Naive thymus-derived CD4-positive, alpha-beta T cell (primary cell): ENCODE measurements around the gene PIM3. TPM values are rescaled to one million over a fixed set of nuclear protein-coding genes. Genes with fewer than 3 reads are reported as not detected.

ENCODE experiments used
- ATAC-seq: fragments of 150-1000 bp; cut with Tn5 transposase; 2 replicates; pipeline ENCODE4 v1.10.0; 2021; ENCODE audit warnings: mild to moderate bottlenecking, moderate library complexity
- CTCF ChIA-PET: fragments of 350-600 bp; sonication (Branson Sonifier 250); formaldehyde crosslinking; loops from one replicate; lab custom pipeline; 2021; ENCODE audit warnings: antibody characterized with exemption; lab: Charles Lee
- POLR2A ChIA-PET: fragments of 350-600 bp; sonication (Branson Sonifier 250); formaldehyde crosslinking; loops from one replicate; lab custom pipeline; 2021; ENCODE audit warnings: antibody characterized with exemption, inconsistent platforms; lab: Charles Lee
- DNase-seq, 9 donors: peaks; one replicate each; pipeline versions ENCODE4 v3.0.0 to v3.0.0-alpha.2; 2020 to 2022; ENCODE audit warnings: mixed read lengths in 1 of 9
- H3K27ac ChIP-seq: one replicate; pipeline ENCODE4 v1.7.0; 2013; ENCODE audit warnings: mild to moderate bottlenecking, low read depth, low read length, moderate library complexity
- H3K27me3 ChIP-seq, 2 donors: one replicate each; pipeline ENCODE4 v1.7.0; 2013; ENCODE audit warnings: low read length in 2 of 2, mild to moderate bottlenecking in 2 of 2, moderate library complexity in 2 of 2; ENCODE audit not compliant: control insufficient read depth in 2 of 2, insufficient read depth in 2 of 2
- H3K36me3 ChIP-seq, 3 experiments: 1 replicate in 2 of 3; 2 replicates in 1 of 3; pipeline ENCODE4 v1.7.0; 2013; ENCODE audit warnings: low read length in 3 of 3, mild to moderate bottlenecking in 3 of 3, moderate library complexity in 1 of 3; ENCODE audit not compliant: insufficient read depth in 3 of 3, control insufficient read depth in 2 of 3
- H3K4me1 ChIP-seq, 2 donors: one replicate each; pipeline ENCODE4 v1.7.0; 2013; ENCODE audit warnings: low read length in 2 of 2, mild to moderate bottlenecking in 2 of 2, moderate library complexity in 1 of 2; ENCODE audit not compliant: control insufficient read depth in 2 of 2, insufficient read depth in 2 of 2
- H3K4me3 ChIP-seq: 2 replicates; pipeline ENCODE4 v1.7.0; 2013; ENCODE audit warnings: mild to moderate bottlenecking, low read length
- H3K9me3 ChIP-seq, 3 experiments: 1 replicate in 2 of 3; 2 replicates in 1 of 3; pipeline ENCODE4 v1.7.0; 2013; ENCODE audit warnings: low read length in 3 of 3; ENCODE audit not compliant: control insufficient read depth in 2 of 3
- H3K27ac Mint-ChIP-seq, 9 donors: one replicate each; pipeline ENCODE4 v1.8.0; 2020 to 2022; ENCODE audit warnings: mixed read lengths in 9 of 9, mild to moderate bottlenecking in 8 of 9, moderate library complexity in 5 of 9, inconsistent platforms in 2 of 9
- H3K27me3 Mint-ChIP-seq, 5 donors: one replicate each; pipeline ENCODE4 v1.8.0; 2021 to 2022; ENCODE audit warnings: mixed read lengths in 5 of 5, mild to moderate bottlenecking in 1 of 5
- H3K36me3 Mint-ChIP-seq, 5 donors: one replicate each; pipeline ENCODE4 v1.8.0; 2020 to 2022; ENCODE audit warnings: mixed read lengths in 5 of 5, mild to moderate bottlenecking in 3 of 5, inconsistent platforms in 1 of 5
- H3K4me1 Mint-ChIP-seq, 7 donors: one replicate each; pipeline ENCODE4 v1.8.0; 2020 to 2022; ENCODE audit warnings: mixed read lengths in 7 of 7, mild to moderate bottlenecking in 3 of 7, inconsistent platforms in 1 of 7
- H3K4me3 Mint-ChIP-seq, 10 donors: one replicate each; pipeline ENCODE4 v1.8.0; 2020 to 2022; ENCODE audit warnings: mild to moderate bottlenecking in 10 of 10, mixed read lengths in 10 of 10, moderate library complexity in 6 of 10, inconsistent platforms in 2 of 10
- H3K9me3 Mint-ChIP-seq, 11 donors: one replicate each; pipeline ENCODE4 v1.8.0; 2020 to 2022; ENCODE audit warnings: mixed read lengths in 11 of 11, mild to moderate bottlenecking in 4 of 11, inconsistent platforms in 1 of 11, moderate library complexity in 1 of 11
- intact Hi-C, 2 donors: fragments of 100-400 bp; cut with micrococcal nuclease; formaldehyde crosslinking; loops; one replicate each; pipeline ENCODE4 v1.15.1; 2023
- polyA plus RNA-seq, 2 donors: library from polyadenylated mRNA; unstranded; fragments of 300-500 nt; fragmentation: Illumina TruSeq; gene quantifications; one replicate each; pipeline ENCODE4 v1.2.3, GENCODE V29; 2021
- total RNA-seq, 6 experiments: library from RNA in 5 of 6; stranded (reverse) in 5 of 6; gene quantifications; 1 replicate in 5 of 6; 2 replicates in 1 of 6; pipeline ENCODE4 v1.2.3 and lab custom pipeline; 2021 to 2026

PIM3 gene
- total and polyA plus RNA-seq, 7 experiments from 2014 or later = 21.3 to 164 (median 54.6) TPM

DNA sequence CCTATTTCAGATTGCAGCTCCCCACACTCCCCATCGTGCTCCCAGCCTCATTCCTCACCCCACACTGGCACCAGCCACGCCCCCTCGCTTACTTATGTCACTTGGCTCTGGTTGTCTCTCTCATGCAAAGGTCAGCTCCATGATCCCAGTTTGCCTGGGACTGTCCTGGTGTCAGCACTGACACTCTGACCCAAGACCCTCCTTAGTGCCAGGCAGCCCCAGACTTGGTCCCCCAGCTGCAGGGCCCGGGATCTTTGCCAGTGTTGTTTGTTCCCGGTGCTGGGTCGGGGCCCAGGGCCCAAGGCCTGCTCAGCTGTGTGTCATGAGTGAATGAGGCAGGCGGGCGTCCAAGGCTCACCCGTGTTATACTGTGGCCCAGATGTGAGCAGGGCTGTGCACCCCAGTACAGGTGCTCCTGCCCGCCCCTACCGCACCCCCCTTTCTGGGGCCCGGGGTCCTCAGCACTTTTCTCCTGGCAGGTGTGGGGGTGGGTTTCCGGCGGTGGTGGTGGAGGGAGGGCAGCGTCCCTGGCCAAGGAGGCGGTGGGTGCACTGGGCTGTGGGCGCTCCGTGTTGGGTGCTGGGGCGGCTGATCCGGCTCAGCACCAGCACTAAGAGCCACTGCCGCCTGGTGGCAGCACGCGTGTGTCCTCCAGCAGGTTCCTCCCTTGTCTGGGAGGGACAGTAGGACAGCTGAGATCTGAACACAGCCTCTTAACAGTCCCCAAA is 32.5 kb downstream of the PIM3 start:
- Mint-ChIP-seq H3K9me3 (peaks cover 0 to 28% (median 11%) of the 10 kb centered on the region in 11 donors), H3K27ac (peak overlapping the region in 3 of 9 donors; percentile 11 to 63 (median 50)), H3K4me3 (peak overlapping the region in 4 of 10 donors; percentile 32 to 49 (median 37)), H3K4me1 (peaks cover 3 to 12% (median 6%) of the 10 kb centered on the region in 7 donors), H3K27me3 (peaks cover 0 to 14% (median 0%) of the 10 kb centered on the region in 5 donors), H3K36me3 (peaks cover 3 to 11% (median 5%) of the 10 kb centered on the region in 5 donors)
- peaks cover 0 to 13% (median 0%) of the 10 kb centered on the region in 3 experiments for H3K9me3 ChIP-seq
- CTCF ChIA-PET = interaction anchor here (0.8 to 2.1 kb wide), 6 partner anchors 26 to 66 kb away, joined by 3 to 8 read pairs (median 4); no protein-coding TSS in a partner anchor
- POLR2A ChIA-PET = interaction anchor here (1.6 kb wide), 1 partner anchor 56 kb away, joined by 4 read pairs; no protein-coding TSS in a partner anchor
- H3K27ac ChIP-seq = no peak overlapping the region
- no peak overlapping the region for H3K4me3 ChIP-seq
- peak in 7 of 9 donors; percentile 46 to 69 (median 53) for DNase-seq
- H3K27me3 ChIP-seq = no peaks in the 10 kb centered on the region
- intact Hi-C loops = loop anchor here (1.0 to 10.0 kb wide), 6 partner anchors 22 to 226 kb away; partner anchors contain the start of gene PANX2 (in 1 of the 2)
- no peaks in the 10 kb centered on the region for H3K36me3 ChIP-seq
- peak; percentile 93 for ATAC-seq
- peaks cover 6 to 8% of the 10 kb centered on the region in 2 donors for H3K4me1 ChIP-seq

DNA sequence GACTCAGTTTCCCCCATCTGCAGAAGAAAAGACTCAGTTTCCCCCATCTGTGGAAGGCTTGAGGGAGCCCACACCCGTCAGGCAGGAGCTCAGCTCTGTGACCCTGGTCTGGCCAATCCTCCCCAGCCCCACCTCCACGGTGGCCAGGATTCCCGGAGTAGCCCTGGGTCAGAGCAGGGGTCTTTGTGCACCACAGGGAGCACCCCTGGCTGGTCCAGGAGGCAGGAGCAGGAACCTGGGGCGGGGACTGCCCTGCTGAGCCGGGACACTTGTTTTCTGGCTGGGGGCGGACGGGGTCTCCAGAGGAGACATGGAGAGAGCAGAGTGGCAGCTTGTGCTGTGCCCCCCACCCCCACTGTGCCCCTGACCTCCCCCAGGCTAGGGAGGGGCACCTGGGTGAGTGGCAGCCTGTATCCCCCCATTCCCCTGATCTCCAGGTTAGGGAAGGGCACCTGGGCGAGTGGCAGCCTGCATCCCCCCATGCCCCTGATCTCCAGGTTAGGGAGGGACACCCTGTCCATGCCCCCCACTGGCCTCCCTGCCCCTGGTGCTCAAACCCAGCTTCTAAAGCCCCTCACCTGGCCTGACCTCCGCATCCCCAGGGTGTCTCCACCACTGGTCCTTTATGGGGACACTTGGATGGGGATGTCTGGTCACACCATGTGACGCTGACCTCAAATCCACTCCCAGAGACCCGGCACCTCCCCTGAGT is 33.2 kb downstream of the PIM3 start:
- Histone ChIP-seq H3K27ac (no peak overlapping the region), H3K9me3 (peaks cover 0 to 13% (median 0%) of the 10 kb centered on the region in 3 experiments), H3K4me3 (no peak overlapping the region), H3K4me1 (peaks cover 6 to 8% of the 10 kb centered on the region in 2 donors), H3K36me3 (no peaks in the 10 kb centered on the region), H3K27me3 (no peaks in the 10 kb centered on the region)
- H3K4me1 Mint-ChIP-seq = peaks cover 7 to 15% (median 12%) of the 10 kb centered on the region in 7 donors
- H3K27ac Mint-ChIP-seq = peak overlapping the region in 3 of 9 donors; percentile 11 to 63 (median 50)
- H3K9me3 Mint-ChIP-seq = peaks cover 0 to 24% (median 10%) of the 10 kb centered on the region in 11 donors
- H3K4me3 Mint-ChIP-seq = peak overlapping the region in 2 of 10 donors; percentile 32 to 49
- ChIA-PET POLR2A (interaction anchor here (1.6 kb wide), 1 partner anchor 57 kb away, joined by 4 read pairs; no protein-coding TSS in a partner anchor), CTCF (interaction anchor here (0.6 to 2.1 kb wide), 6 partner anchors 27 to 66 kb away, joined by 3 to 8 read pairs (median 5); no protein-coding TSS in a partner anchor)
- DNase-seq (no peak), ATAC-seq (no peak)
- peaks cover 0 to 12% (median 0%) of the 10 kb centered on the region in 5 donors for H3K27me3 Mint-ChIP-seq
- intact Hi-C loops = loop anchor here (1.0 to 10.0 kb wide), 6 partner anchors 23 to 227 kb away; partner anchors contain the start of gene PANX2 (in 1 of the 2)
- H3K36me3 Mint-ChIP-seq = peaks cover 3 to 11% (median 4%) of the 10 kb centered on the region in 5 donors

- H3K4me1 ChIP-seq = peaks cover 6 to 8% of the 10 kb centered on the region in 2 donors
- H3K9me3 ChIP-seq = peaks cover 0 to 13% (median 0%) of the 10 kb centered on the region in 3 experiments
- Mint-ChIP-seq H3K9me3 (peaks cover 0 to 24% (median 8%) of the 10 kb centered on the region in 11 donors), H3K4me3 (no peak overlapping the region), H3K4me1 (peaks cover 7 to 19% (median 12%) of the 10 kb centered on the region in 7 donors), H3K36me3 (peaks cover 2 to 11% (median 4%) of the 10 kb centered on the region in 5 donors), H3K27ac (no peak overlapping the region), H3K27me3 (peaks cover 0 to 12% (median 0%) of the 10 kb centered on the region in 5 donors)
- no peaks in the 10 kb centered on the region for H3K27me3 ChIP-seq
- CTCF ChIA-PET = interaction anchor here (0.6 to 2.1 kb wide), 6 partner anchors 11 to 67 kb away, joined by 3 to 8 read pairs (median 4); no protein-coding TSS in a partner anchor
- intact Hi-C loops = loop anchor here in 1 of 2 donors (10.0 kb wide), 1 partner anchor 180 kb away; the partner anchor contains the start of gene PANX2
- H3K27ac ChIP-seq = no peak overlapping the region
- no peaks in the 10 kb centered on the region for H3K36me3 ChIP-seq
- H3K4me3 ChIP-seq = no peak overlapping the region
- POLR2A ChIA-PET = no interaction called here
- DNase-seq = no peak
- ATAC-seq = no peak
These were observed 33.9 kb downstream of the PIM3 start for GRCh38 chr22:49994361-49995040.

GRCh38 chr22:49995041-49995360 is 34.4 kb downstream of the PIM3 start:
- Histone ChIP-seq H3K27me3 (no peaks in the 10 kb centered on the region), H3K4me1 (peaks cover 6 to 8% of the 10 kb centered on the region in 2 donors), H3K4me3 (no peak overlapping the region), H3K27ac (no peak overlapping the region), H3K9me3 (peaks cover 0 to 13% (median 0%) of the 10 kb centered on the region in 3 experiments), H3K36me3 (no peaks in the 10 kb centered on the region)
- intact Hi-C loops = loop anchor here in 1 of 2 donors (10.0 kb wide), 1 partner anchor 180 kb away; the partner anchor contains the start of gene PANX2
- POLR2A ChIA-PET = no interaction called here
- ATAC-seq (no peak), DNase-seq (no peak)
- Mint-ChIP-seq H3K9me3 (peaks cover 0 to 24% (median 8%) of the 10 kb centered on the region in 11 donors), H3K27ac (peak overlapping the region in 1 of 9 donors; percentile 30), H3K4me3 (no peak overlapping the region), H3K36me3 (peaks cover 2 to 11% (median 4%) of the 10 kb centered on the region in 5 donors), H3K4me1 (peaks cover 7 to 19% (median 12%) of the 10 kb centered on the region in 7 donors), H3K27me3 (peaks cover 0 to 12% (median 0%) of the 10 kb centered on the region in 5 donors)
- CTCF ChIA-PET = interaction anchor here (0.5 to 1.5 kb wide), 3 partner anchors 11 to 115 kb away, joined by 3 to 6 read pairs (median 3); no protein-coding TSS in a partner anchor

GRCh38 chr22:49995361-49996118 is 35.0 kb downstream of the PIM3 start:
- intact Hi-C loops = loop anchor here in 1 of 2 donors (10.0 kb wide), 1 partner anchor 179 kb away; the partner anchor contains the start of gene PANX2
- H3K27me3 Mint-ChIP-seq = peaks cover 0 to 12% (median 0%) of the 10 kb centered on the region in 5 donors

More at GRCh38 chr22:49995361-49996118, 35.0 kb downstream of the PIM3 start:
- POLR2A ChIA-PET = interaction anchor here (0.6 to 0.7 kb wide), 2 partner anchors 63 to 65 kb away, joined by 3 read pairs; no protein-coding TSS in a partner anchor
- Mint-ChIP-seq H3K9me3 (peaks cover 0 to 18% (median 8%) of the 10 kb centered on the region in 11 donors), H3K27ac (no peak overlapping the region), H3K4me1 (peaks cover 7 to 19% (median 12%) of the 10 kb centered on the region in 7 donors), H3K4me3 (no peak overlapping the region), H3K36me3 (peaks cover 2 to 11% (median 4%) of the 10 kb centered on the region in 5 donors)
- no peak overlapping the region for H3K27ac ChIP-seq
- CTCF ChIA-PET = interaction anchor here (0.5 to 1.1 kb wide), 3 partner anchors 12 to 115 kb away, joined by 3 read pairs; no protein-coding TSS in a partner anchor
- H3K4me1 ChIP-seq = peaks cover 6 to 8% of the 10 kb centered on the region in 2 donors
- H3K9me3 ChIP-seq = peaks cover 0 to 10% (median 0%) of the 10 kb centered on the region in 3 experiments
- no peaks in the 10 kb centered on the region for H3K27me3 ChIP-seq
- no peak overlapping the region for H3K4me3 ChIP-seq
- no peaks in the 10 kb centered on the region for H3K36me3 ChIP-seq
- no peak for ATAC-seq
- DNase-seq = no peak
